Measurements from ENCODE around the gene VAV2.

Gene VAV2

DNA sequence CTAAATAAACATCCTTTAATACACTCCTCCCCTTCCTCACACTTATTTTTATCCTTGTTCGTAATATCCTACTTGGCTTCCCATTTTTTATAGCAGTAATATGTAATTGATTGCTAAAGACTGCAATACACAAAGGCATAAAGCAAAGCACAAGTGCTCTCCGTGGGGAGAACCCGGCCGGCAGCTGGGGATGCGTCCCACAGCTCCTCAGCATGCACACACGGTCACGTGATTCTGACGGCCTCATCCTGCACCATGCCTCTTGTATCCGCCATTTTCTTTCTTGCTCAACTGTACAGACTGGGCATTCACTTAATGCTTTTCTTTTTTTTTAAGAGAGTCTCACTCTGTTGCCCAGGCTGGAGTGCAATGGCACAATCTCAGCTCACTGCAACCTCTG lies 36.0 kb upstream of the VAV2 start:
- DNase-seq (ENCODE audit: low read depth): no peak

DNA sequence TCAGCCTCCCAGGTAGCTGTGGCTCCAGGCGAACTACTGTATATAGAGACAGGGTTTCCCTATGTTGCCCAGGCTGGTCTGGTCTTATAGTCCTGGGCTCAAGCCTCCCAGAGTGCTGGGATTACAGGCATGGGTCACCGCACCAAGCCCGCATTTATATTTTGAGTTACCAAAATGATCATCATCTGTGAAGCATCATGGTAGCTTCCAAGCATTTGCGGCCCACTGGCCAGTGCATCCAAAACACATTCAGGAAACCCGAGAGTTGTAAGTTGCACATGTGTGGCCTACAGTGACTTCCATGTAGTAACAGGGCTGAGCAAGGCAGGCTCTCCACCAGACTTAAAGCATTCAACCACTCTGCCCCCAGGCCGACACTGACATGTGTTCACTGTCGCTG lies 35.4 kb upstream of the VAV2 start:
- DNase-seq (ENCODE audit: low read depth): no peak

DNA sequence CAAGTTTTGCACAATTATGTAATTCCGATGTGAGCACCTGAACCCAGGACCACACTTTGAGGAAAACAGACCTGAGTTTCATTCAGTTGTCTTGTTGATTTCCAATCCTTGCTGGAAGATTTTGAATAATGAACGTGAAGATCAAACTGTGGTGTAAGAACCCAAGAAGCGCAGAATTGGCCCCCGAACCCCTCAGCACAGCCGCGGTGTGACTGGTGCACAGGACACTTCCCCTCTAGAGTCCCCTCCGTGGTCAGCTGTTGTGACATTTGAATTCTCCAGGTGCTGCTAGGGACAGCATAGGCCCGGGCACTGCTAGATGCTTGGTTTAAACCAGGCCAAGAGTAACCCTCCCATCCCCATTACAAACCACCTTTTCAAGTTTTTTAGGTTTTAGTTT lies 34.9 kb upstream of the VAV2 start:
- DNase-seq (ENCODE audit: low read depth): no peak

DNA sequence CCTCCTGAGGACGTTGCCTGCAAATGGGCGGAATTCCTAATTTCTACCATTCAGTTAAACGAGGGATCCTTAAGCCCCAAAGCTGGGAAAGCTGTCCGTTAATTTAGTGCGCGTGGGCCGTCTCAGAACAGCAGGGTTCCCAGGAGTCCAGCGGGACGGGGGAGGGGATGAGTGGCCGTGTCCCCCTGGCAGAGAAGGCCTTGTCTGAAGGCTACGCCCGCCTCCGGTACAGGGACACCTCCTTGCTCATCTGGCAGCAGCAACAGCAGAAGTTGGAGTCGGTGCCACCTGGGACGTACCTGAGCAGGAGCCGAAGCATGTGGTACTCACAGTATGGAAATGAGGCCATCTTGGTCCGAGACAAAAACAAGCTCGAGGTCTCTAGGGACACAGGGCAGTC lies 34.5 kb upstream of the VAV2 start:
- DNase-seq (ENCODE audit: low read depth): no peak

DNA sequence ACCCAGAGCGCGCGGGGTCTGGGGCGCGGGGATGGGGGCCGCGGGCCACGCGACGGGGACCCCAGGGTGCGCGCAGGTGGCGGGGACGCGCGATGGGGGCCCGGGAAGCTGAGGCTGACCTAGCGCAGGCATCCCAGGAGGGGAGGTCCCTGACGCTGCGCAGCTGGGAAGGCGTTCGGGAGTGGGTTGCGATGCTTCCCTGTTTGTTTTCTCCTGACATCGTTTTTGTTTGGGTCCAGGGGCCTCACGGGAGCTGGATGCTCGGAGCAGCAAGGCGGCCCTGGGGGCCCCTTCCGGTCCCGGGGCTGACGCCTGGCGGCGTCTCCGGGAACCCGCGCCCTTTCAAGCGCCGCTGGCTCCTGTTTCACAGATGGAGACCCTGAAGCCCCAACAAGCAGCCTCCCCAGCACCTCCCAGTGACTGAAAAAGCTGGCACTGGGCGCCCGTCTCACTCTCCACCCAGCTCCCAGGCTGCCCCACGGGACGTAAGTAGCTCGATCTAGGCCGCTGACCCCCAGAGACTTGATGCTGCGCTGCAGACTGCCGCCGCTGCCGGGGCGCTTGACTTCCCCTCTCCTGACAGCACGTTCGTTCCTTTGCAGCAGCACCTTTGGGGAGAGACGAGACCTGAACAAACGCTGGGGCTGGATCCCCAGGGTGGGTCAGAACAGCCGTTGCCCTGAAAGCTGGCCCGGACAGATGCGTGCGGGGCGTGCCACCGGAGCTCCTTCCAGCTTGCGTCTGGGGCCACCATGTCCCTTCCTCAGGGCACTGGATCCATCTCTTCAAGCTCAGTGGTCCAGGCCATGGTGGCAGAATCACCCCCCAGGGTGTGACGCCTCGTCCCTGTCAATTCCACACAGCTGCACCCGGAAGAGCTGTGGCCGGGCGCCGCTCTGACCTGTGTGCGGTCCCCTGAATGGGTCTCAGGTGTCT lies 33.8 kb upstream of the VAV2 start:
- peak; percentile 40 for DNase-seq (ENCODE audit: low read depth)

DNA sequence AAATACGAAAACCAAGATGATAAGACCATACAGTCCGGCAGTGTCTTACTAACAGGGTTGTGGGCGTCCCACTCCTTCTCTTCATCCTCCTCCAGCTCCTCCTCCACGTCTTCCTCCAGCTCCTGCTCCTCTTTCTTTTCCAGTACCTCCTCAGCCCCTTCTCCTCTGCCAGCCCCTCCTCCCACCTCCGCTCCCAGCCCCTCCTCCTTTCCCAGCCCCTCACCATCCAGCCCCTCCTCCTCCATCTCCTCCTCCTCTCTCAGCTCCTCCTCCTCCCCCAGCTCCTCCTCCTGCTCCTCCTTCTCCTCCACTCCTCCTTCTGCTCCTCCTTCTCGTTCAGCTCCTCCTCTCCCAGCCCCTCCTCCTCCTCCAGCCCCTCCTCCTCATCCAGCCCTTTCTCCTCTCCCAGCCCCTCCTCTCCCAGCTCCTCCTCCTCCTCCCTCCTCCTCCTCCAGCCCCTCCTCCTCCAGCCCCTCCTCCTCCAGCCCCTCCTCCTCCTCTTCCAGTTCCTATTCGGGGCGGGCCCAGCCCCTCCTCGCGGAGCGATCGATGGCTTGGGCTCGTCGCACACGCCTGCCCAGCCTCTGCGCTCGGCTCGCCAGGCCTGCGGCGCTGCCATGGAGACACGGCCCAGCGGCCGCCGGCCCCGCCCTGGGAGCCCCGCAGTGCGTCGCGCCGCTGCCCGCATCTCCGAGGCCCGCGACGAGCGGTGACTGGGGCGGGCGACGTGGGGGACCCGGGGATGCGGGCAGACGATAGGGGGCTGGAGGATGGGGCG lies 32.9 kb upstream of the VAV2 start, which contains the start of gene BRD3OS:
Gene BRD3OS (plus strand): TSS at position 654 of the 778 bp plus-strand sequence. CDS start 1,267 bp downstream, outside the sequence.
- peak; percentile 100 for DNase-seq (ENCODE audit: low read depth)

DNA sequence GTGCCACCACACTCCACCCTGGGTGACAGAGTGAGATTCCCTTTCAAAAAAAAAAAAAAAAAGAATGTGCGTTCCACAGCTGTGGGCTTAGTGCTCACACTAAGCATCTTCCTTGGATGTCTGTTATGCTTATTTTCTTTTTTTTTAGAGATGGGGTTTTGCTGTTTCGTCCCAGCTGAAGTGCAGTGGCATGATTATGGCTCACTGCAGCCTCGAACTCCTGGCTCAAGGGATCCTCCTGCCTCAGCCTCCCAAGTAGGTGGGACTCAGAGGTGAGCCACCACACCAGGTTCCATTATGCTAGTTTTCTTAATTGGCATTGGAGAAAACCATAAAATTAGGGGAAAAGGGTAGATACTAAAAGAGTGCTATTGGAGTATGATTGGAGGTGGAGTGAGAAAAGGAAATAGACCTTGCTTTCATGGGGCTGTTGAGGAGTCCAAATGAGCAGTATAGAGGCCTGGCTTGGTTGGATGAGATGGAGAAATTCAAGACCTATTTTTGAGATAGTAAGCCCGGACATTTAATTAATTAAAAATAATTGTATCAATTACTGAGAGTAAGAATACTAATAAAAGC lies 32.2 kb upstream of the VAV2 start:
- DNase-seq (ENCODE audit: low read depth): no peak

DNA sequence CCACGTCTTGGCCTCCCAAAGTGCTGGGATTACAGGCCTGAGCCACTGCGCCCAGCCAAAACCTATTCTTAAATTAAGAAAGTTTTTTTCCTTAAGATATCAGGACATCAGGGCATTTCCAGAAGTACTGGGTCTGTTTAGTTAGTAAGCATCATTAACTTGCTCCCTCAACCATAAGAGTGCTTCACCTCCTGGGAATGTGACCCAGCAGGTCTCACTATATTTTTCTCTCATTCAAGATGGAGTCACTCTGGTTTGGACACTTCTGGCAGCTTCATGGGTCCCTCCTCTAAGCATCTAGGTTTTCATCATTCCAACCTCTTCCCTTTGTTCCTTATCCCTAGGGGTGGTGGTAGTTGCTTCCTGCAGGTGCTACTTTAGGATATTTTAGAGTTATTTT lies 22.8 kb upstream of the VAV2 start:
- DNase-seq (ENCODE audit: low read depth): no peak

DNA sequence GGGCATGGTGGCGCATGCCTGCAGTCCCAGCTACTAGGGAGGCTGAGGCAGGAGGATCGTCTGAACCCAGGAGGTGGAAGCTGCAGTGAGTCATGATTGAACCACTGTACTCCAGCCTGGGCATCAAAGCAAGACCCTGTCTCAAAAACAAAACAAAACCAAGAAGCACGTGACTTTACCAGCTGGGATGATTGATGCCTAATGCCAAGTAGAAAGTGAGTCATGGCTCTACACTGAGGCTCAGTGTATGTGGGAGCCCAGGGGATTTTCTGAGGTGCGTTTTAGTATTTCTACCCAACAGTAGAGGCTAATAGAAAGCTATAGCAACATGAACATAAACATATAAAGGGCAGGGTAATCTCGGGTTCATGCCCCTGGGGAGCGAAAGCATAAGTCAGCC lies 19.3 kb upstream of the VAV2 start:
- DNase-seq (ENCODE audit: low read depth): no peak

DNA sequence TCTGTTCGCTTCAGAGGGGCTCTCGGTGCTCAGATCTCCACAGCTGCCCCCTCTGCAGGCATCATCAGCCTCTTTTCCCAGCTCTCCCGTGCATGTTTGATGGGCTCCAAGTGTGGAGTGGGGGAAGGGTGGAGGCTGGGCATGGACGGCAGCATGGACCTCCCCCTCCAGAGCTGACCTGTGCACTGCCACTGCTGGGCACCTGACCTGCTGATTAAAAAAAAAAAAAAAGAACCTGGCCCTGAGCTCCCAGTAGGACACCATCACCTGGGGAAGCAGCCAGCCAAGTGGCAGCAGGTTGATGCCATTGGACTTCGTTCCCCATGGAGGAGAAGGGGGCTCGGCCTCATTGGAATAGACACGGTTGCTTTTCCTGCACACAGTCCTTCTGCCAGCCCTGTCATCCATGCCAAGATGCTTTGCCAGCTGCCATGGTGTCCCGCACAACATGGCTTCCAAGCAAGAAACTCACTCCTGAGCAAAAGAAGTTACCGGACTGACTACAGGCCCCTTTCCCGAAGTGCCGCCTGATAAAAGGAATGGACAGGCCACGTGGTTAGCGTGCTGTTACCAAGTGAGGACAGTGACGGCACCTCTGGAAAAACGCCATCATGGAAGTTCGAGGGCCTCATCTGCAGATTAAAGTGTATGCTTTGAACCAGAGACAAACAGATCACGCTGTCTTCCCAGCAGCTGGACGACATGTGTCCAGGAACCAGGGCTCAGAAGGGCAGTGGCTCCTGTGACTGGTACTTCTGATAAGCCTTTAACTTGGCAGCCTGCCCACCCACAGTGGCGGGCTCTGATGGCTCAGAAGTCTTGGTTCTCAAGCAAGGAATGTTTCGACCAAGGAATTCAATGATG lies 18.4 kb upstream of the VAV2 start:
- DNase-seq (ENCODE audit: low read depth): no peak

DNA sequence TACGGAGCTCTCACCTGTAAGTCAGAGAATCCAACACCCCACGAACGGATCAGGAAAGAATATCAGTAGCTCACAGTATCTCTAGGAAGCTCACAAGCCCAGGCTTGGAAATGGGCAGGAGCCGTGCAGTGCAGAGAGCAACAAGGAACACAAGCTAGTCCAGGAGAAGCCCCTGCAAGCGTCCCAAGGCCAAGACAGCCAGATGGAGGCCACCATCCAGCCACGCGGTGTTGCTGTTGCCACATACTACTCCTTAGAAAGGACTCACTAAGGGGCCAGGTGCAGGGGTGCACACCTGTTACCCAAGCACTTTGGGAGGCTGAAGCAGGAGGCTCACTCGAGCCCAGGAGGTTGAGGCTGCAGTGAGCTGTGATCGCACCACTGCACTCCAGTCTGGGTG lies 15.4 kb upstream of the VAV2 start:
- DNase-seq (ENCODE audit: low read depth): no peak

DNA sequence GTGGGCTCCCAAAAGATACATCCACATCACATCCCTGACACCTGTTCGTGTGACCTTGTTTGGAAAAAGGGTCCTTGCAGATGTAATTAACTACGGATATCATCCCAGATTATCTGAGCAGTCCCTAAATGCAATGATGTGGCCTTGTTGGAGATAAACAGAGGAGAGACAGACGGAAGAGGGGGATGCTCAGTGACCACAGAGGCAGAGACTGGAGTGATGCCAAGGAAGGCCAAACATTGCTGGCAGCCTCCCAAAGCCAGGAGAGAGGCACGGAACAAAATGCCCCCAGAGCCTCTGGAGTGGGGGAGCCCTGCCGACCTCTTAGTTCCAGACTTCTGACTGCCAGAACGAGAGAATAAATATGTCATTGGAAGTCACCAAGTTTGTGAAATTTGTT lies 15.0 kb upstream of the VAV2 start:
- DNase-seq (ENCODE audit: low read depth): no peak

DNA sequence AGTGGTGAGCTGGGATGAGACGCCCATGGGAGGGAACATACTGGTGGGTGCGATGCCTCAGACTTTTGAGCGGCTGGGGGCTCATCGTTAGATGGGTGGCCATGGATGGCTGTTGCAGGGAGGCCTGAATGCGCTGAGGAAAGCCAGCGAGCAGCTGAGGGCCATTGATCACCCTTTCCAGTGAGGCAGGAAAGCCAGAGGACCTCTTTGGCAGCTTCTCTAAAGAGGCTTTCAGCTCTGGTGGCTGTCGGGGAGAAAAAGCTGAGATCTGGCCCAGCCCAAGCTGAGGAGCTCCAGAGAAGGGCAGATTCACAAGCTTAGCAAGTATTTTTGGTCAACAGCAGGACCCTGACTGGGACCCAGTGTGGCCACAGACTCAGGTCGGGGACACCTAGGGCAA lies 13.3 kb upstream of the VAV2 start:
- DNase-seq (ENCODE audit: low read depth): no peak

DNA sequence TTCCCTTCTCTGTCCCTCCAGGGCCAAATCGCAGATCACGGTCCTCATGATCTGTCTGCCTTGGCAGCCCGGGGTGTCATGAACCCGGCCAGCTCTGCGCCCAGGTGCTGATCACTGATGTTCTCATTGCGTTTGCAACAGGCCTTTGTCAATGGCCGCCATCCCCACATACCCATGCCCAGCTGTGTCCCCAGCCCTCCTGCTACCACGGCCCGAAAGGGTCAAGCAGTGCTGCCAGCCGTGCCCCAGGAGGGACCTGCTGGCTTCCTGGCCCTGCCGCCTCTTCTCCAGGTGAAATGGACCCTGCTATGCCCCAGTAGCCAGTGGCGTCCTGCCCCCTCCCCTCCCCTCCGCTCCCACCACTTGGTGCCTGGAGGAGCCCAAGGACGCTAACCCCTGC lies 12.8 kb upstream of the VAV2 start:
- DNase-seq (ENCODE audit: low read depth): no peak

DNA sequence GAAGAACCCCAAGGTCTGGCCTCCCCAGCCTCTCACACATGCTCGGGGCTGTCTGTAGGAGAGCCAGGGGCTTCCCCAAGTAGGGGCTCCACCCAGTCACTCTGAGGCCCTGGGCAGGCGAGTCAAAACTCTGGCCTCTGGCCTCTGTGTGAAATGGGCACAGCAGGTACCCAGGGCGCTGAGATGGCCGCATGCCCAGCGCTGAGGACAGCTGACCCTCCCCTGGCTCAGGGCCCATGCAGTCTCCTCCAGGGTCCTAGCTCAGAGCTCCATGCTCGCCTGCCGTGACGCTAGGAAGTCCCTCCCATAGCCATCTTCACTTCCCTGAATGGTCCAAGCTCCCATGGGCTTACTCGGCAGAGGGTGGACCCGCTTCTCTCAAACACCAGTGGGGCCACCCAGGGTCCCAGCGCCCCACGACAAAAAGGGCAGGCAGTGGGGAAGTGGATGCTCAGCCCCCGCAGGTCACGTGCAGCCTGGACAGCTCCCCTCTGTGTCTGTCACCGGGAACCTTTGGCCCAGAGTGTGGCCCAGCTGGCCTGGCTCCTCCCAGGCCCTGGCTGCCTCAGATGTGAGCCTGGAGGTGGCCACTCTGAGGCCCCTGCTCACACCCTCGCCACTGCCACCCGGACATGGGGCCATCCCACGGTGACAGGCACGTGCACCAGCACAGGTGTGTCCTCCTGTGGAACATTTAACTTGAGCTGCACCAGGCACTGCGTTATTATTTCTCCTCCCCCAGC lies 12.2 kb upstream of the VAV2 start:
- no peak for DNase-seq (ENCODE audit: low read depth)

DNA sequence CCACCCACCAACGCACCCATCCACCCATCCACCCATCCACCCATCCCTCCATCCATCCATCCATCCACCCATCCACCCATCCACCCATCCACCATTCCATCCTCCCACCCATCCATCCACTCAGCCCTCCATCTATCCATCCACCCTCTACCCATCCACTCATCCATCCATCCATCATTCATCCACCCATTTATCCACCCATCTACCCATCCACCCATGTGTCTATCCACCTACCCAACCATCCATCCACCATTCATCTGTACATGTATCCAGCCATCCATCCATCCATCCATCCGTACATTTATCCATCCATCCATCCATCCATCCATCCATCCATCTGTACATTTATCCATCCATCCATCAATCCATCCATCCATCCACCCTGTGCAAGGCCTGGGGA lies 11.1 kb upstream of the VAV2 start:
- no peak for DNase-seq (ENCODE audit: low read depth)

DNA sequence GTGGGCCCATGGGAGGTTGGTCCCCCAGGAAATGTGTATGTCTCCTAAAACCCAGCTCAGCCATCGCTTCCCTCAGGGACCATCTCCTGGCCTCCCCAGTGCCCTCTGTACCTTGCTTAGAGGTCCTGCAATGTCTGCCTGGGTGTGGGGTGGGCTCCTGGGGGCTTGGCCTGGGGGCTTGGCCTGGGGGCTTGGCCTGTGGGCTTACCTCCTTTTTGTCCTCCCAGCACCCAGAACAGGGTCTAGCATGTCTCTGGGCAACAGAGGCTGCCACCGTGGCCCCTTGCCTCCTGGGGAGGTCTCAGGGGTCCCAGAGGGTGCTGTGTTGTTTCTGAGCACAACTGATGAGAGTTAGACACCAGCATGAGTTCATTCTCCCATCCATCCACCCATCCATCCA lies 10.7 kb upstream of the VAV2 start:
- DNase-seq (ENCODE audit: low read depth): no peak

DNA sequence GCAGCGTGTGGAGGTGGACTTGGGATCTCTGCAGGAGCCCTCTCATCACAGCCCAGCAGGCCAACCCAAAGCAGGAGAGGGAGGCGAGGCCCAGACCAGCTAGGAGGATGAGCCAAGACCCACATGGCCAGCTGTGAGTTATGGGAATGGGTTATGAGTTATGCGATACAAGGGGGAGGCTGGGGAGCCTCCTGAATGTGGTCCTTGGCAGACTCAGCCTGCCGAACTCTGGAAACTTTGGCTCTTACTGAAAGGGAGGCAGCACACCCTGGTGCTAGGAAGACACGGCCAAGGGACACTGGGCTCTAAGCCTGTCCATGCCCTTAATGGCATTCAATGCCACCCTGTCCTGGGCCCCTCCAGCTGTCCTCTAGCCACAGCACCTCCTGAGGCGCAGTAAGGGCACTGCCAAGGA lies 7.7 kb upstream of the VAV2 start:
- no peak for DNase-seq (ENCODE audit: low read depth)

DNA sequence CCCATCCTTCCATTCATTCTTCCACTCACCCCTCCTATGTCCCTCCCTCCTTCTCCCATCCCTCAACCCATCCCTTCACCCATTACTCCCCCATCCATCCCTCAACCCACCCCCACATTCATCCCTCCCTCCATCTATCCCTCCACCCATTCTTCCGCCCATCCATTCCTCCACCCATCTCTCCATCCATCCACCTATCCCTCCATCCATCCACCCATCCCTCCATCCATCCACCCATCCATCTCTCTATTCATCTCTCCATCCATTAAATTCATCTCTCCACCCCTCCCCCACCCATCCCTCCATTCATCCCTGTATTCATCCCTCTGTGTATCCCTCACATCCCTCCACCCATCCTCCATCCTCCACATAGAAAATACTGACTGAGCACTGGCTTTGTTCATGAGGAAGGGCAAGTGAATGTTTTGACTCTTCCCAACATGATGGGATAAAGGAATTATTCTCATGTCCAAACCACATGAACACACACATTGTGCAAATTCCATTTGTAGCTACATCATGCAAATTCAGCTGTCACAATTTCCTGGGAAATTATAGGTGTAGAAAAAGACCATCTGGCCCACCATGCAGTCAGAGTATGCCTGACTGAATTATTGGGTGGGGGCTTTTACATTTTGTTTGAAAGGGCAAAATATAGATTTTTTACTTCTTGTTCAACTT lies 6.9 kb upstream of the VAV2 start:
- DNase-seq (ENCODE audit: low read depth): no peak

DNA sequence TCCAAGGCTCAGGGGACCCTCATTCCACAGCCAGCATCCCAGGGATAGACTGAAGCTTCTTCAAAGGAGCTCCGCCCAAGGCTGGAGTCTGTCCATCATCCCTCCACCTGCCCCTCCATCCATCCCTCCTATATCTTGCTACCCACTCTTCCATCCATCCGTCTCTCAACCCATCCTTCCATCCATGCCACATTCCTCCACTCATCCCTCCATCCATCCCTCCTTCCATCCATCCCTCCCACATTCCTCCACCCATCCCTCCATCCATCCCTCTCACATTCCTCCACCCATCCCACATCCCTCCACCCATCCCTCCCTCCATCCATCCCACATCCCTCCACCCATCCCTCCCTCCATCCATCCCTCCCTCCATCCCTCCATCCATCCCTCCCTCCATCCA lies 5.5 kb upstream of the VAV2 start:
- DNase-seq (ENCODE audit: low read depth): no peak

Measured in fibroblast of gingiva (primary cell).